Ovary (tissue), 9 donors: ENCODE data around the gene LRRN3. TPM values are rescaled to one million over a fixed set of nuclear protein-coding genes. Genes with fewer than 3 reads are reported as not detected.

ENCODE experiments used
- DNase-seq, 5 donors: peaks; one replicate each; pipeline ENCODE4 v3.0.0-alpha.2; 2019 to 2020
- H3K27ac ChIP-seq, 2 donors: fragments of 200-600 bp; one replicate each; pipeline versions ENCODE4 v1.5.1 to v1.8.0; 2019 to 2022
- H3K27me3 ChIP-seq: fragments of 200-600 bp; one replicate; pipeline ENCODE4 v1.8.0; 2022
- H3K36me3 ChIP-seq: fragments of 200-600 bp; sonication (generic); one replicate; pipeline ENCODE4 v1.5.1; 2019
- H3K4me1 ChIP-seq: one replicate; pipeline ENCODE4 v1.8.1; 2013; ENCODE audit warnings: mild to moderate bottlenecking, moderate library complexity; ENCODE audit not compliant: insufficient read depth
- H3K4me3 ChIP-seq: fragments of 200-600 bp; sonication (generic); one replicate; pipeline ENCODE4 v1.5.1; 2017
- H3K9me3 ChIP-seq, 2 donors: fragments of 200-600 bp in 1 of 2; sonication (generic) in 1 of 2; one replicate each; pipeline versions ENCODE4 v1.5.1 to v1.8.1; 2013 to 2019; ENCODE audit warnings: mild to moderate bottlenecking in 1 of 2, moderate library complexity in 1 of 2
- CTCF ChIP-seq, 3 donors: fragments of 450-650 bp in 2 of 3; fragments of 200-600 bp in 1 of 3; IDR thresholded peaks; one replicate each; pipeline versions ENCODE4 v1.5.1 to v1.8.0; 2016 to 2022; ENCODE audit warnings: antibody characterized with exemption in 3 of 3, mild to moderate bottlenecking in 1 of 3
- EP300 ChIP-seq: sonication (generic); formaldehyde crosslinking; IDR thresholded peaks from one replicate; pipeline ENCODE4 v1.6.1; 2017; ENCODE audit warnings: antibody characterized with exemption
- POLR2A ChIP-seq: fragments of 450-650 bp; IDR thresholded peaks from one replicate; pipeline ENCODE4 v1.6.1; 2017; ENCODE audit warnings: antibody characterized with exemption, mild to moderate bottlenecking, moderate library complexity
- WGBS, 3 donors: extraction: QIAGEN DNeasy Blood & Tissue Kit in 1 of 3; methylation state at CpG; one replicate each; pipeline versions ENCODE4 v1.1.5 to v1.1.7; 2013 to 2017; 5-methylcytosine and 5-hydroxymethylcytosine counted together
- intact Hi-C, 4 donors: fragments of 100-400 bp; cut with DNase I; formaldehyde crosslinking; loops; one replicate each; pipeline versions ENCODE4 v1.11.0 to v1.15.1; 2022 to 2023
- polyA plus RNA-seq, 2 donors: library from polyadenylated mRNA; stranded (reverse); fragments of 200-250 nt in 1 of 2; fragments of 350-450 nt in 1 of 2; fragmentation: Illumina TruSeq in 1 of 2; extraction: RNeasy Lipid Tissue Mini Kit (QIAGEN cat#74804) in 1 of 2; gene quantifications; one replicate each; pipeline ENCODE4 v1.2.3, GENCODE V29; 2013 to 2014
- total RNA-seq, 7 donors: library from RNA; depleted of rRNA in 2 of 7; stranded (reverse); fragments of >200 nt in 2 of 7; fragmentation: NEBNext Ultra II Directional in 3 of 7; extraction: Animal tissue kit (Norgen Biotek cat#: 25700) in 3 of 7; gene quantifications; one replicate each; pipeline versions ENCODE4 v1.1.0 to v1.2.4, GENCODE V29; 2016 to 2023
- donor health status: DM: no; HTN: no; CAD: no; lungs with moderate emphysema.
- donor health status: DM: no; HTN: no; CAD: no.
- donor health status: Bipolar disorder and iron deficiency.
- donor health status: DM: yes; HTN: yes; CAD: no.
- donor health status: DM: no; HTN: no; CAD: no.
- donor health status: DM: yes; HTN: yes; CAD: no.

LRRN3 gene
- total and polyA plus RNA-seq, 9 donors = 0.24 to 5.3 (median 1.1) TPM

GRCh38 chr7:111172564-111173257 lies 81.8 kb downstream of the LRRN3 start:
- H3K36me3 ChIP-seq = no peaks in the 10 kb centered on the region
- 83 to 89% (median 87%) methylated on average over 2 of the region's 2 CpGs for WGBS, 3 donors
- no peak for DNase-seq
- H3K4me1 ChIP-seq = no peaks in the 10 kb centered on the region
- TF ChIP-seq CTCF (IDR thresholded peaks at IDR 0.05) (no peak), EP300 (no peak), POLR2A (no peak)
- no peak overlapping the region for H3K27ac ChIP-seq
- H3K9me3 ChIP-seq = no peaks in the 10 kb centered on the region
- intact Hi-C loops = no loop called here
- no peak overlapping the region for H3K4me3 ChIP-seq
- H3K27me3 ChIP-seq = no peaks in the 10 kb centered on the region

- Histone ChIP-seq H3K4me3 (no peak overlapping the region), H3K27ac (no peak overlapping the region), H3K36me3 (no peaks in the 10 kb centered on the region), H3K4me1 (no peaks in the 10 kb centered on the region), H3K27me3 (no peaks in the 10 kb centered on the region), H3K9me3 (no peaks in the 10 kb centered on the region)
- no peak for DNase-seq
- TF ChIP-seq POLR2A (no peak), CTCF (IDR thresholded peaks at IDR 0.05) (no peak)
- WGBS, 3 donors = 88 to 95% (median 89%) methylated on average over 2 of the region's 2 CpGs
- intact Hi-C loops = no loop called here
These were observed 82.6 kb downstream of the LRRN3 start for GRCh38 chr7:111173528-111173927.

GRCh38 chr7:111173990-111174389 lies 83.1 kb downstream of the LRRN3 start:
- no peaks in the 10 kb centered on the region for H3K36me3 ChIP-seq
- intact Hi-C loops = no loop called here
- no peaks in the 10 kb centered on the region for H3K4me1 ChIP-seq
- 89 to 97% (median 89%) methylated on average over 2 of the region's 2 CpGs for WGBS, 3 donors
- no peak for DNase-seq
- H3K9me3 ChIP-seq = no peaks in the 10 kb centered on the region
- no peak for TF ChIP-seq EP300
- TF ChIP-seq POLR2A = no peak
- no peak for TF ChIP-seq CTCF (IDR thresholded peaks at IDR 0.05)
- H3K4me3 ChIP-seq = no peak overlapping the region
- H3K27ac ChIP-seq = no peak overlapping the region
- H3K27me3 ChIP-seq = no peaks in the 10 kb centered on the region

- no peaks in the 10 kb centered on the region for H3K36me3 ChIP-seq
- H3K27me3 ChIP-seq = no peaks in the 10 kb centered on the region
- no peaks in the 10 kb centered on the region for H3K4me1 ChIP-seq
- H3K4me3 ChIP-seq = no peak overlapping the region
- TF ChIP-seq EP300 (no peak), POLR2A (no peak), CTCF (IDR thresholded peaks at IDR 0.05) (no peak)
- no peak overlapping the region for H3K27ac ChIP-seq
- WGBS, 3 donors = 89 to 93% (median 91%) methylated on average over 3 of the region's 3 CpGs
- no peak for DNase-seq
- intact Hi-C loops = no loop called here
- H3K9me3 ChIP-seq = no peaks in the 10 kb centered on the region
These were observed 83.6 kb downstream of the LRRN3 start for GRCh38 chr7:111174510-111174909.
